Body of pancreas (tissue), 4 donors: ENCODE data around the gene TCP11L2.

Experiments used
- CTCF ChIP-seq, 7 experiments: fragments of 450-650 bp in 4 of 7; fragments of 200-600 bp in 3 of 7; sonication (generic) in 3 of 7; IDR thresholded peaks; one replicate each; pipeline ENCODE4 v1.5.1; 2016 to 2019; ENCODE audit warnings: antibody characterized with exemption in 7 of 7
- POLR2A ChIP-seq, 3 donors: fragments of 450-650 bp; IDR thresholded peaks; one replicate each; pipeline ENCODE4 v1.6.1; 2016; ENCODE audit warnings: antibody characterized with exemption in 3 of 3, mild to moderate bottlenecking in 2 of 3

- no peak for TF ChIP-seq CTCF (IDR thresholded peaks at IDR 0.05)
- TF ChIP-seq POLR2A (IDR thresholded peaks at IDR 0.05), result no peak
Measured at GRCh38 chr12:106344131-106344530, 41.6 kb downstream of the TCP11L2 start.
